Thyroid gland (tissue), 4 donors: Measurements from ENCODE around the gene MAP1LC3B. TPM values are rescaled to one million over a fixed set of nuclear protein-coding genes. Genes with fewer than 3 reads are reported as not detected.

Experiments
- DNase-seq, 2 donors: peaks; one replicate each; pipeline ENCODE4 v3.0.0-alpha.2; 2019
- H3K27ac ChIP-seq, 3 donors: fragments of 200-600 bp; sonication (generic); 1 replicate in 2 of 3; 2 replicates in 1 of 3; pipeline ENCODE4 v1.5.1; 2016 to 2019; ENCODE audit warnings: mild to moderate bottlenecking in 1 of 3, moderate library complexity in 1 of 3
- H3K27me3 ChIP-seq: fragments of 200-600 bp; sonication (generic); one replicate; pipeline ENCODE4 v1.5.1; 2019
- H3K36me3 ChIP-seq, 2 donors: fragments of 200-600 bp; sonication (generic); one replicate each; pipeline ENCODE4 v1.5.1; 2016 to 2019
- H3K4me1 ChIP-seq, 2 donors: fragments of 200-600 bp; sonication (generic); one replicate each; pipeline ENCODE4 v1.5.1; 2017 to 2019
- H3K4me3 ChIP-seq, 3 donors: fragments of 200-600 bp; sonication (generic); replicated peaks in 1 of 3; 1 replicate in 2 of 3; 2 replicates in 1 of 3; pipeline ENCODE4 v1.5.1; 2016; ENCODE audit warnings: mild to moderate bottlenecking in 1 of 3
- H3K9me3 ChIP-seq: fragments of 200-600 bp; sonication (generic); one replicate; pipeline ENCODE4 v1.5.1; 2017
- POLR2A ChIP-seq, 2 donors: fragments of 450-650 bp; IDR thresholded peaks; one replicate each; pipeline ENCODE4 v1.6.1; 2017; ENCODE audit warnings: antibody characterized with exemption in 2 of 2, mild to moderate bottlenecking in 2 of 2, moderate library complexity in 1 of 2
- WGBS, 2 donors: methylation state at CpG; one replicate each; pipeline ENCODE4 v1.1.5; 2017; 5-methylcytosine and 5-hydroxymethylcytosine counted together
- intact Hi-C: fragments of 100-400 bp; cut with DNase I; formaldehyde crosslinking; loops from one replicate; pipeline ENCODE4 v1.15.1; 2023
- total RNA-seq, 4 donors: library from RNA; depleted of rRNA; stranded (reverse); fragments of >200 nt; gene quantifications; one replicate each; pipeline ENCODE4 v1.2.3, GENCODE V29; 2016
- TF ChIP-seq, protein P1 (sequence below), 6 experiments: fragments of 200-600 bp in 3 of 6; fragments of 450-650 bp in 3 of 6; sonication (generic) in 3 of 6; IDR thresholded peaks; one replicate each; pipeline ENCODE4 v1.5.1; 2016 to 2019; ENCODE audit warnings: antibody characterized with exemption in 6 of 6, mild to moderate bottlenecking in 2 of 6, inconsistent platforms in 1 of 6, moderate library complexity in 1 of 6

The MAP1LC3B gene
- total RNA-seq, result 10 to 100 TPM; 51.8 to 84.3 (median 67.3) TPM

DNA sequence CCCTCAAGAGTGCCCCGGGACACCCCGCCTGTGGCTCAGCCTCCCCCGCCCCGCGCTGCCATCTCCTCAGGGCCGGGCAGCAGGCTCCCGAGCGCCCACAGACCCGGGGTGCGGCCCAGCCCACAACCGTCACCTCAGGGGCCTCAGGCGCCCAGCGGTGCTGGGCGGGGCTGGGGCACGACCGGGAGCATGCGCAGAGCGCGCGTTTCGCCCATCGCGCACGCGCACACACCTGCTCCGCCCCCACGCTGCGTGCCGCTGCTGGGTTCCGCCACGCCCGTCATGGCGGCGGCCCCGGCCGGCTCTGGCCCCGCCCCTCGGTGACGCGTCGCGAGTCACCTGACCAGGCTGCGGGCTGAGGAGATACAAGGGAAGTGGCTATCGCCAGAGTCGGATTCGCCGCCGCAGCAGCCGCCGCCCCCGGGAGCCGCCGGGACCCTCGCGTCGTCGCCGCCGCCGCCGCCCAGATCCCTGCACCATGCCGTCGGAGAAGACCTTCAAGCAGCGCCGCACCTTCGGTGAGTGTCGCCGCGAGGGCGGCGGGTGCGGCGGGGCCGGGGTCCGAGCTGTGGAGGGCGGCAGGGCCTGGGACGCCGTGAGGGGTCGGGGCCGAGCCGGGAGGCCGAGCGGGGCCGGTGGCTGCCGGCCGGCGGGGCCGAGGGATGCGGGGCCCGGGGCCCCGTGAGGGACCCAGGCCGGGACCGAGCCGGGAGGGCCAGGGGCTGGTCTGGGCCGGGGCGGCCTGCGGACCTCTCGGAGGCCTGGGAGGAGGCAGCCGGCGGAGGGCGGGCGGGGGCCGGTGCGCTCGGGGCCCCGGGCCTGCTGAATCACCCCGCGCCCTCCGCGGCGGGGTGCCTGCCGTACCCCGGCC is at the start of gene MAP1LC3B:
TSS of gene MAP1LC3B (plus strand) at position 387 of the 871 bp plus-strand sequence. CDS start at position 479, 92 bp downstream.
- intact Hi-C loops, result loop anchor here (10.0 kb wide), 1 partner anchor 373 kb away; the partner anchor contains the start of gene KLHDC4
- Histone ChIP-seq H3K36me3 (no peaks in the 10 kb centered on the region), H3K27me3 (no peaks in the 10 kb centered on the region), H3K27ac (peak within 1 kb of the TSS; percentile 97 to 99 (median 97)), H3K4me3 (peak within 1 kb of the TSS; percentile 53 to 94 (median 58)), H3K9me3 (no peaks in the 10 kb centered on the region), H3K4me1 (peaks cover 31 to 45% of the 10 kb centered on the region in 2 donors)
- 0% methylated on average over 4 to 23 of the region's 113 CpGs for WGBS, 2 donors
- peak; percentile 95 to 100 for TF ChIP-seq POLR2A (IDR thresholded peaks at IDR 0.05)
- TF ChIP-seq, protein P1, sequence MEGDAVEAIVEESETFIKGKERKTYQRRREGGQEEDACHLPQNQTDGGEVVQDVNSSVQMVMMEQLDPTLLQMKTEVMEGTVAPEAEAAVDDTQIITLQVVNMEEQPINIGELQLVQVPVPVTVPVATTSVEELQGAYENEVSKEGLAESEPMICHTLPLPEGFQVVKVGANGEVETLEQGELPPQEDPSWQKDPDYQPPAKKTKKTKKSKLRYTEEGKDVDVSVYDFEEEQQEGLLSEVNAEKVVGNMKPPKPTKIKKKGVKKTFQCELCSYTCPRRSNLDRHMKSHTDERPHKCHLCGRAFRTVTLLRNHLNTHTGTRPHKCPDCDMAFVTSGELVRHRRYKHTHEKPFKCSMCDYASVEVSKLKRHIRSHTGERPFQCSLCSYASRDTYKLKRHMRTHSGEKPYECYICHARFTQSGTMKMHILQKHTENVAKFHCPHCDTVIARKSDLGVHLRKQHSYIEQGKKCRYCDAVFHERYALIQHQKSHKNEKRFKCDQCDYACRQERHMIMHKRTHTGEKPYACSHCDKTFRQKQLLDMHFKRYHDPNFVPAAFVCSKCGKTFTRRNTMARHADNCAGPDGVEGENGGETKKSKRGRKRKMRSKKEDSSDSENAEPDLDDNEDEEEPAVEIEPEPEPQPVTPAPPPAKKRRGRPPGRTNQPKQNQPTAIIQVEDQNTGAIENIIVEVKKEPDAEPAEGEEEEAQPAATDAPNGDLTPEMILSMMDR (IDR thresholded peaks at IDR 0.05), result peak in 1 of 6 experiments; percentile 15
- peak; percentile 95 for DNase-seq

DNA sequence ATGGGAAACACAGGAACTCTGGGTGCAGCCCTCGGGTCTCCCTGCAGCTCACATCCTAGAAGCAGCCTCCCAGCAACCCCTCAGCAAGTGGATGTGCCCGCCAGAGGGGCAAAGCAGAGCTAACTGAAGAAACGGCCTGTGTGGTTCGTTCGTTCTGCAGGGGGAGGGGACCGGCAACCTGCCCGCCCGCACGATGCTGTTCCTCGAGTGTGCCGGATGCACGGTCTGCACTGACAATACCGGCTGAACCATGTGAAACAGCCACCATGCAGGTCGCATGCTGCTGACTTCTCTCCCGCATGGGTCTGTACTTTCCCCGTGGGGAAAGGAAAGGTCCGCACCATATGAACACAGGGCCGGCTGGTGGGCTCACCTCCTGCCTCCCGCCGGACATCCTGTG is 49.6 kb upstream of the MAP1LC3B start:
- TF ChIP-seq POLR2A (IDR thresholded peaks at IDR 0.05), result no peak
- TF ChIP-seq, protein P1 (IDR thresholded peaks at IDR 0.05), result no peak
- WGBS, 2 donors, result 95 to 97% methylated on average over 20 of the region's 20 CpGs

DNA sequence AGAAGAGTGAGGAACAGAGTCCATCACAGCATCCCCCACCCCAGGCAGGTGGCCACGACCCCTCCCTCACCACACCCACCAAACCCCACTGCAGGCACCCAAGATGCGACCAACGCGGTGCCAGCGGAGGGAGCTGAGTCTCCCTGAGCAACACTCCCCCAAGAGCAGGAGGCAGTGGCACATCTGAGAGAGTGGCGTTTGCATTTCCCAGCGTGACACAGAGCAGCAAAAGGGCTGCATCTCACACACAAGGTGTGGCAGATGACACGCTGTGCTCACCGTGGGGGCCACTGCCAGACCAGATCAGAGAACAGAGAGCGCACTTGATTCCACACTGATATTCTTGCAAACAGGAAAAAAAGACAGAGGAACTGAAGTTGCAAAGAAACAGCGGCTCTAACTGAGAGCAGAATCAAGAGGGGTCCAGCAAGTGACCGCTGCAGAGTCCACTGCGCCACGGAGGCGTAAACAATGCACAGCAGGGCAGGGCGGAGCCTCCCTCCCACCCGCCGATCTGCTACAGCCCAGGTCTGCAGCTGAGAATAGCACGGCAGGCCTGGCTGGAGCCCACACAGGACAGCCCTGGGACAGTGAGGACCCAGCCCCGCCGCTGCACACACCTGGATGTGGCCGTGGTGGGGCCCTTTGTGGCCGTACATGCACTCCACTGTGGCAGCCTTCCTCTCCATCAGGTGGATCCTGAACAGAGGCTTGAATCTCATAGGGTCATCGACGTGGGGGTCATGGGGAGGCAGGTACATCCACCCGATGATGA is 49.0 kb upstream of the MAP1LC3B start:
- 86 to 91% methylated on average over 23 to 26 of the region's 26 CpGs for WGBS, 2 donors
- intact Hi-C loops, result no loop called here
- TF ChIP-seq, protein P1 (IDR thresholded peaks at IDR 0.05), result no peak
- no peak for TF ChIP-seq POLR2A (IDR thresholded peaks at IDR 0.05)
- Histone ChIP-seq H3K27ac (no peak overlapping the region), H3K4me1 (peaks cover 14 to 27% of the 10 kb centered on the region in 2 donors), H3K27me3 (no peaks in the 10 kb centered on the region), H3K36me3 (peaks cover 16 to 26% of the 10 kb centered on the region in 2 donors), H3K9me3 (no peaks in the 10 kb centered on the region), H3K4me3 (no peak overlapping the region)
- no peak for DNase-seq

More for the DNA sequence above, 49.6 kb upstream of the MAP1LC3B start:
- H3K27ac ChIP-seq, result no peak overlapping the region
- H3K9me3 ChIP-seq, result no peaks in the 10 kb centered on the region
- peaks cover 14 to 27% of the 10 kb centered on the region in 2 donors for H3K4me1 ChIP-seq
- no peaks in the 10 kb centered on the region for H3K27me3 ChIP-seq
- no peak overlapping the region for H3K4me3 ChIP-seq
- intact Hi-C loops, result no loop called here
- no peak for DNase-seq
- peaks cover 16 to 26% of the 10 kb centered on the region in 2 donors for H3K36me3 ChIP-seq

DNA sequence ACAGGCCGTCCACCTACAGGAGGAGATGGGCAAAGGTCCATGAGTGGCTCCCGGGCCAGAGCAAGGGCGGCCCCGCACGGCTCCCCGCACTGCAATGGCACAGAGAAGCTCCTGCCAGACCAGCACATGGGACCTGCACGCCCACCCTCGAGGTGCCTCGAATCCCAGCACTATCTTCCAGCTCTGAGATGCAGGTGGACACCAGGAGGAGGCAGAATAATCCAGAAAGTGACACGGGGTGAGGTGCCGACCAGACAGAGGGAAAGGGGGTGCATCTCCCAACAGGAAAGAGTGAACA is 48.4 kb upstream of the MAP1LC3B start:
- no peaks in the 10 kb centered on the region for H3K9me3 ChIP-seq
- DNase-seq, result no peak
- no peak for TF ChIP-seq POLR2A (IDR thresholded peaks at IDR 0.05)
- TF ChIP-seq, protein P1 (IDR thresholded peaks at IDR 0.05), result no peak
- peaks cover 14 to 27% of the 10 kb centered on the region in 2 donors for H3K4me1 ChIP-seq
- peak overlapping the region in 1 of 3 donors; percentile 88 for H3K27ac ChIP-seq
- intact Hi-C loops, result no loop called here
- H3K36me3 ChIP-seq, result peaks cover 16 to 24% of the 10 kb centered on the region in 2 donors
- H3K27me3 ChIP-seq, result no peaks in the 10 kb centered on the region
- WGBS, 2 donors, result 94 to 95% methylated on average over 11 of the region's 11 CpGs
- H3K4me3 ChIP-seq, result no peak overlapping the region
